H1 (cell line): ENCODE measurements around the gene BRMS1. TPM values are rescaled to one million over a fixed set of nuclear protein-coding genes. Genes with fewer than 3 reads are reported as not detected.

Source experiments
- CTCF ChIA-PET: fragments of 300-600 bp; sonication (Branson Sonifier 250); formaldehyde crosslinking; loops from one replicate; lab custom pipeline; 2021; ENCODE audit not compliant: partially characterized antibody; lab: Charles Lee
- POLR2A ChIA-PET: fragments of 300-600 bp; sonication (Branson Sonifier 250); formaldehyde crosslinking; loops from one replicate; lab custom pipeline; 2021; ENCODE audit warnings: inconsistent platforms; ENCODE audit not compliant: partially characterized antibody; lab: Charles Lee
- DNase-seq, 2 experiments: peaks; one replicate each; pipeline versions ENCODE4 v3.0.0 to v3.0.0-alpha.2; 2010 to 2022; ENCODE audit warnings: low spot score in 2 of 2, low read depth in 1 of 2, mixed read lengths in 1 of 2
- FAIRE-seq: peaks from 2 replicates; lab custom pipeline; 2011; peaks lifted over from hg19 to GRCh38; lab: Jason Lieb, UNC
- H2AFZ ChIP-seq: 2 replicates; pipeline ENCODE4 v1.8.1; 2012; ENCODE audit warnings: low read length, inconsistent platforms
- H2AK5ac ChIP-seq: 2 replicates; pipeline ENCODE4 v1.6.1; 2013; ENCODE audit warnings: low read depth, low read length
- H2BK120ac ChIP-seq: replicated peaks from 2 replicates; pipeline ENCODE3; 2013; ENCODE audit warnings: low read depth, low read length, inconsistent platforms
- H2BK12ac ChIP-seq: 2 replicates; pipeline ENCODE4 v1.6.1; 2013; ENCODE audit warnings: low read depth, low read length
- H2BK15ac ChIP-seq: 2 replicates; pipeline ENCODE4 v1.6.1; 2013; ENCODE audit warnings: low read length
- H2BK20ac ChIP-seq: 2 replicates; pipeline ENCODE4 v1.6.1; 2013; ENCODE audit warnings: low read length
- H2BK5ac ChIP-seq: 2 replicates; pipeline ENCODE4 v1.6.1; 2013; ENCODE audit warnings: low read depth, low read length
- H3K14ac ChIP-seq: 2 replicates; pipeline ENCODE4 v1.6.1; 2013; ENCODE audit warnings: inconsistent platforms; ENCODE audit not compliant: insufficient read length
- H3K18ac ChIP-seq: 2 replicates; pipeline ENCODE4 v1.6.1; 2013; ENCODE audit warnings: low read length; ENCODE audit errors: extremely low read depth
- H3K23ac ChIP-seq: 2 replicates; pipeline ENCODE4 v1.6.1; 2013; ENCODE audit warnings: inconsistent platforms; ENCODE audit not compliant: insufficient read length
- H3K23me2 ChIP-seq: 2 replicates; pipeline ENCODE4 v1.6.1; 2013; ENCODE audit warnings: low read depth, low read length
- H3K27ac ChIP-seq: 2 replicates; pipeline ENCODE4 v1.6.1; 2011; ENCODE audit warnings: low read depth, low read length, inconsistent platforms
- H3K27me3 ChIP-seq, 4 experiments: replicated peaks in 1 of 4; 1 replicate in 1 of 4; 2 replicates in 3 of 4; pipeline versions ENCODE4 v1.6.1 to v1.8.1; 2011 to 2013; ENCODE audit warnings: low read length in 3 of 4, mild to moderate bottlenecking in 3 of 4, inconsistent platforms in 2 of 4, mixed read lengths in 2 of 4, moderate library complexity in 1 of 4; ENCODE audit not compliant: control insufficient read depth in 3 of 4, insufficient read depth in 3 of 4; ENCODE audit errors: extremely low read depth in 1 of 4
- H3K36me3 ChIP-seq, 4 experiments: 2 replicates each; pipeline versions ENCODE4 v1.6.1 to v1.8.1; 2011 to 2013; ENCODE audit warnings: mild to moderate bottlenecking in 4 of 4, low read length in 3 of 4, moderate library complexity in 2 of 4, control low read depth in 1 of 4, inconsistent platforms in 1 of 4; ENCODE audit not compliant: insufficient read depth in 4 of 4, control insufficient read depth in 2 of 4
- H3K4ac ChIP-seq: replicated peaks from 2 replicates; pipeline ENCODE3; 2013; ENCODE audit warnings: low read length, low read depth, mixed read lengths, inconsistent platforms; ENCODE audit not compliant: insufficient read length
- H3K4me1 ChIP-seq, 4 experiments: replicated peaks in 1 of 4; 1 replicate in 1 of 4; 2 replicates in 3 of 4; pipeline versions ENCODE4 v1.6.1 to v1.8.1; 2011 to 2013; ENCODE audit warnings: low read length in 3 of 4, inconsistent platforms in 2 of 4, mixed read lengths in 1 of 4; ENCODE audit not compliant: insufficient read depth in 4 of 4, control insufficient read depth in 3 of 4
- H3K4me2 ChIP-seq, 2 experiments: 2 replicates each; pipeline versions ENCODE4 v1.6.1 to v1.8.1; 2011 to 2013; ENCODE audit warnings: low read depth in 2 of 2, low read length in 2 of 2, control low read depth in 1 of 2, inconsistent platforms in 1 of 2, mild to moderate bottlenecking in 1 of 2; ENCODE audit not compliant: insufficient read depth in 1 of 2
- H3K4me3 ChIP-seq, 4 experiments: fragments of 200-600, 300-600 bp in 1 of 4; sonication (generic), shearing (Covaris generic), sonication (Bioruptor Twin) in 1 of 4; 2 replicates each; pipeline versions ENCODE4 v1.5.1 to v1.8.1; 2011 to 2016; ENCODE audit warnings: low read length in 4 of 4, low read depth in 3 of 4, control low read depth in 2 of 4, inconsistent platforms in 2 of 4, mild to moderate bottlenecking in 2 of 4, mixed read lengths in 1 of 4, moderate library complexity in 1 of 4; ENCODE audit not compliant: insufficient read depth in 2 of 4; ENCODE audit errors: extremely low read depth in 1 of 4
- H3K56ac ChIP-seq: replicated peaks from 2 replicates; pipeline ENCODE3; 2013; ENCODE audit warnings: low read depth, mild to moderate bottlenecking, mixed read lengths, low read length, inconsistent platforms; ENCODE audit not compliant: insufficient read length
- H3K79me1 ChIP-seq: 2 replicates; pipeline ENCODE4 v1.6.1; 2013; ENCODE audit warnings: low read depth, low read length, control low read depth
- H3K79me2 ChIP-seq, 2 experiments: 2 replicates each; pipeline versions ENCODE4 v1.6.1 to v1.8.1; 2012 to 2013; ENCODE audit warnings: low read length in 2 of 2, mild to moderate bottlenecking in 2 of 2, inconsistent platforms in 1 of 2; ENCODE audit not compliant: insufficient read depth in 2 of 2, control insufficient read depth in 1 of 2
- H3K9ac ChIP-seq, 4 experiments: replicated peaks in 1 of 4; 1 replicate in 1 of 4; 2 replicates in 3 of 4; pipeline versions ENCODE4 v1.6.1 to v1.8.1; 2011 to 2013; ENCODE audit warnings: low read depth in 3 of 4, low read length in 3 of 4, control low read depth in 2 of 4, mild to moderate bottlenecking in 2 of 4, moderate library complexity in 2 of 4, inconsistent platforms in 1 of 4; ENCODE audit errors: extremely low read depth in 1 of 4
- H3K9me3 ChIP-seq, 2 experiments: 2 replicates each; pipeline versions ENCODE4 v1.6.1 to v1.8.1; 2012 to 2013; ENCODE audit warnings: mild to moderate bottlenecking in 2 of 2, moderate library complexity in 2 of 2, control low read depth in 1 of 2, inconsistent platforms in 1 of 2, low read depth in 1 of 2, low read length in 1 of 2, mixed read lengths in 1 of 2; ENCODE audit not compliant: insufficient read depth in 2 of 2
- H4K20me1 ChIP-seq, 2 experiments: replicated peaks in 1 of 2; 2 replicates each; pipeline versions ENCODE3 to v1.8.1; 2011 to 2013; ENCODE audit warnings: inconsistent platforms in 2 of 2, low read length in 2 of 2, mild to moderate bottlenecking in 1 of 2; ENCODE audit not compliant: insufficient read depth in 2 of 2, control insufficient read depth in 1 of 2
- H4K5ac ChIP-seq: 2 replicates; pipeline ENCODE4 v1.6.1; 2013; ENCODE audit warnings: low read length, low read depth, mixed read lengths, inconsistent platforms; ENCODE audit not compliant: insufficient read length
- H4K8ac ChIP-seq: 2 replicates; pipeline ENCODE4 v1.8.0; 2013; ENCODE audit warnings: mild to moderate bottlenecking, moderate library complexity, low read length, inconsistent platforms; ENCODE audit not compliant: insufficient read depth; ENCODE audit errors: extremely low read depth
- H4K91ac ChIP-seq: replicated peaks from 2 replicates; pipeline ENCODE3; 2013; ENCODE audit warnings: low read length, mixed read lengths, inconsistent platforms; ENCODE audit not compliant: insufficient read length
- ASH2L ChIP-seq: fragments of 200-600, 300-600 bp; sonication (generic); IDR thresholded peaks from one replicate; pipeline ENCODE4 v1.7.1; 2017; ENCODE audit warnings: low read length
- BCL11A ChIP-seq, 2 experiments: IDR thresholded peaks; one replicate each; pipeline ENCODE4 v1.6.1; 2011; ENCODE audit warnings: low read depth in 2 of 2, low read length in 2 of 2, mild to moderate bottlenecking in 2 of 2
- CEBPB ChIP-seq: IDR thresholded peaks from 2 replicates; pipeline ENCODE4 v1.6.1; 2012; ENCODE audit warnings: low read depth, low read length
- GABPA ChIP-seq: IDR thresholded peaks from 2 replicates; pipeline ENCODE4 v1.6.1; 2011; ENCODE audit warnings: mild to moderate bottlenecking, low read length, moderate library complexity, borderline replicate concordance; ENCODE audit not compliant: insufficient read depth
- HDAC6 ChIP-seq: IDR thresholded peaks from one replicate; pipeline ENCODE4 v1.7.1; 2012; ENCODE audit warnings: low read depth, mild to moderate bottlenecking, inconsistent platforms, low read length, moderate library complexity
- KDM1A ChIP-seq: fragments of 200-600, 300-600 bp; sonication (generic); IDR thresholded peaks from 2 replicates; pipeline ENCODE4 v1.7.1; 2016; ENCODE audit warnings: mild to moderate bottlenecking, low read length, borderline replicate concordance
- NRF1 ChIP-seq: IDR thresholded peaks from 2 replicates; pipeline ENCODE4 v1.6.1; 2011; ENCODE audit warnings: mild to moderate bottlenecking, low read depth, low read length, improper control_type of control experiment
- POU5F1 ChIP-seq: IDR thresholded peaks from 2 replicates; pipeline ENCODE4 v1.6.1; 2011; ENCODE audit warnings: low read depth, mild to moderate bottlenecking, low read length, moderate library complexity
- RXRA ChIP-seq: IDR thresholded peaks from 2 replicates; pipeline ENCODE4 v1.6.1; 2011; ENCODE audit warnings: low read depth, mild to moderate bottlenecking, low read length, moderate library complexity; ENCODE audit not compliant: insufficient read depth
- TCF12 ChIP-seq: IDR thresholded peaks from 2 replicates; pipeline ENCODE4 v1.6.1; 2011; ENCODE audit warnings: low read depth, mild to moderate bottlenecking, low read length
- WGBS, 2 experiments: shearing (Covaris generic) in 1 of 2; methylation state at CpG; one replicate each; pipeline versions ENCODE4 v1.1.6 to v1.1.7; 2013 to 2015; ENCODE audit warnings: low lambda C conversion rate in 2 of 2, mixed read lengths in 2 of 2, inconsistent platforms in 1 of 2, low coverage in 1 of 2, missing lambda C conversion rate in 1 of 2; ENCODE audit not compliant: insufficient replicate concordance in 2 of 2, insufficient coverage in 1 of 2, insufficient read length in 1 of 2; ENCODE audit errors: extremely low coverage in 1 of 2, missing lambda C conversion rate in 1 of 2; 5-methylcytosine and 5-hydroxymethylcytosine counted together
- polyA plus RNA-seq, 7 experiments: library from polyadenylated mRNA; depleted of rRNA in 3 of 7; stranded (reverse) in 5 of 7; unstranded in 2 of 7; fragments of >200 nt in 5 of 7; fragments of 200-250 nt in 2 of 7; gene quantifications; 1 replicate in 5 of 7; 2 replicates in 1 of 7; 4 replicates in 1 of 7; pipeline versions ENCODE4 v1.2.1 to v1.2.3, GENCODE V29; 2011 to 2013; ENCODE audit warnings: missing spikeins in 2 of 7, mixed read lengths in 2 of 7
- total RNA-seq: library from RNA; stranded (reverse); fragmentation: NEBNext Ultra II Directional; extraction: Animal tissue kit (Norgen Biotek cat#: 25700); gene quantifications from 2 replicates; pipeline ENCODE4 v1.2.1, GENCODE V29; 2021

The BRMS1 gene
- total and polyA plus RNA-seq, 2 of the 8 experiments (the other 6 are each of a cell fraction or from before 2014, with no cell fraction given) = 39.2 to 46.1 TPM

- H3K4ac ChIP-seq = no peak overlapping the region
- H3K23ac ChIP-seq = no peak overlapping the region
- no peak overlapping the region for H2AK5ac ChIP-seq
- no peak overlapping the region for H2BK5ac ChIP-seq
- TF ChIP-seq POU5F1 (no peak), ASH2L (no peak), CEBPB (no peak), RXRA (no peak), NRF1 (no peak), TCF12 (no peak), HDAC6 (no peak), BCL11A (IDR thresholded peaks at IDR 0.05; ENCODE audit: low read depth in 2 of 2, low read length in 2 of 2) (no peak), GABPA (no peak), KDM1A (no peak)
- H3K79me1 ChIP-seq = 0 out of 2 replicates have a peak, but pooled peaks cover 2% of the 10 kb centered on the region
- no peaks in the 10 kb centered on the region for H3K9me3 ChIP-seq
- H4K8ac ChIP-seq = no peak overlapping the region
- H3K27ac ChIP-seq = no peak overlapping the region
- H3K36me3 ChIP-seq = no peaks in the 10 kb centered on the region
- peaks cover 2 to 28% (median 8%) of the 10 kb centered on the region in 4 experiments; a peak in 6 of 7 replicates for H3K4me1 ChIP-seq
- no peak overlapping the region for H2BK15ac ChIP-seq
- H3K4me3 ChIP-seq = no peak overlapping the region
- H3K79me2 ChIP-seq = no peaks in the 10 kb centered on the region
- no peak overlapping the region for H4K91ac ChIP-seq
- POLR2A ChIA-PET = interaction anchor here (1.5 to 4.0 kb wide), 2 partner anchors 17 to 18 kb away, joined by 3 to 16 read pairs; no protein-coding TSS in a partner anchor
- H3K27me3 ChIP-seq = peaks cover 2 to 30% (median 18%) of the 10 kb centered on the region in 4 experiments
- DNase-seq = peak in 1 of 2 experiments; percentile 48
- no peak overlapping the region for H3K9ac ChIP-seq
- peaks cover 4 to 5% of the 10 kb centered on the region in 2 experiments for H4K20me1 ChIP-seq
- peaks cover 9% of the 10 kb centered on the region; the same call in 1 of the 2 replicates for H3K23me2 ChIP-seq
- 89% methylated on average over 27 of the region's 30 CpGs; no CpG with 5 or more reads in 1 of the 2 experiments for WGBS, 2 experiments
- CTCF ChIA-PET = interaction anchor here (1.5 kb wide), 1 partner anchor 17 kb away, joined by 6 read pairs; no protein-coding TSS in a partner anchor
- no peak overlapping the region for H4K5ac ChIP-seq
- peak overlapping the region; percentile 39; the same call in 1 of the 2 replicates for H2BK12ac ChIP-seq
- no peak for FAIRE-seq
- no peak overlapping the region for H2BK120ac ChIP-seq
- H3K4me2 ChIP-seq = no peak overlapping the region
- no peak overlapping the region for H3K14ac ChIP-seq
- H3K18ac ChIP-seq = no peak overlapping the region
- H3K56ac ChIP-seq = no peak overlapping the region
- no peak overlapping the region for H2AFZ ChIP-seq
- no peak overlapping the region for H2BK20ac ChIP-seq
Observed at GRCh38 chr11:66293777-66294625, 50.9 kb downstream of the BRMS1 start.
